NT2/D1 (cell line): Measurements from ENCODE around the gene PCSK6.

Source experiments
- SUZ12 ChIP-seq: IDR thresholded peaks from 2 replicates; pipeline ENCODE4 v1.6.1; 2011; ENCODE audit not compliant: insufficient read length, insufficient read depth; ENCODE audit errors: extremely low read depth
- ZNF274 ChIP-seq: IDR thresholded peaks from 2 replicates; pipeline ENCODE4 v1.6.1; 2011; ENCODE audit warnings: mild to moderate bottlenecking, low read depth, low read length

DNA sequence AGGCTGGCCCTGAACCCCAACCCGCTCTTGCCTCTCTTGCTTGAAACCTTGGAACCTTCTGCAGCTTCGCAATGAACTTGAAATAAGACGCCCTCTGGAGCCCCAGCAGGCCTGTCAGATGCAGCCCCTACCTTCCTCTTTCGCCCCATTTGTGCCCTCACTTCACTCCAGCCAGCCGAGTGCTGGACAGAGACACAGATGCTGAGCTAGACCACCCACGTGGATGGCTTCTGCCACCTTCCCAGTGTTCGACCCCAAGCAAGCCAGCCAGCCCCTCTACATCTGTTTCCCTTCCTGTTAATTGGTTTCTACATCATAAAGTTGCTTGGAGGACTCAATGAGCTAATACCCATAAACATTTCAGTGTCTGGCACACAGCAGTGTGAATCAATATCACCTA, 170.7 kb downstream of the PCSK6 start:
- no peak for TF ChIP-seq ZNF274
- no peak for TF ChIP-seq SUZ12
